ENCODE data around the gene RNF32. TPM values are rescaled to one million over a fixed set of nuclear protein-coding genes. Genes with fewer than 3 reads are reported as not detected.
"Not testable (repeated sequence)": the region's sequence is repeated elsewhere in the genome, so short reads cannot be mapped to it uniquely, and the experiment has no call there.

The RNF32 gene
- total RNA-seq, 1 experiment from 2014 or later = 2.2 TPM

- Histone ChIP-seq H2AFZ (no peak overlapping the region), H3K27me3 (ENCODE audit: insufficient read depth, low read depth) (peaks cover 81% of the 10 kb centered on the region), H3K4me1 (replicated peaks; ENCODE audit: insufficient read depth) (no peaks in the 10 kb centered on the region), H3K9me2 (ENCODE audit: insufficient read depth) (no peaks in the 10 kb centered on the region), H3K36me3 (ENCODE audit: low read depth) (no peaks in the 10 kb centered on the region), H3K4me2 (no peak overlapping the region), H3K79me2 (ENCODE audit: low read depth) (no peaks in the 10 kb centered on the region), H3K27ac (no peak overlapping the region), H4K20me1 (ENCODE audit: insufficient read depth) (0 out of 2 replicates have a peak, but pooled peaks cover 3% of the 10 kb centered on the region), H3F3A (ENCODE audit: insufficient read depth, low read depth) (no peaks in the 10 kb centered on the region), H3K9me3 (ENCODE audit: insufficient read depth, low read depth) (no peaks in the 10 kb centered on the region), H3K4me3 (no peak overlapping the region)
- intact Hi-C loops (cut with micrococcal nuclease; ENCODE audit: unreplicated experiment) = no loop called here
- DNase-seq = no peak
- no peak for TF ChIP-seq EZH2 (IDR thresholded peaks at IDR 0.05; ENCODE audit: low read depth)
- TF ChIP-seq, protein P1, sequence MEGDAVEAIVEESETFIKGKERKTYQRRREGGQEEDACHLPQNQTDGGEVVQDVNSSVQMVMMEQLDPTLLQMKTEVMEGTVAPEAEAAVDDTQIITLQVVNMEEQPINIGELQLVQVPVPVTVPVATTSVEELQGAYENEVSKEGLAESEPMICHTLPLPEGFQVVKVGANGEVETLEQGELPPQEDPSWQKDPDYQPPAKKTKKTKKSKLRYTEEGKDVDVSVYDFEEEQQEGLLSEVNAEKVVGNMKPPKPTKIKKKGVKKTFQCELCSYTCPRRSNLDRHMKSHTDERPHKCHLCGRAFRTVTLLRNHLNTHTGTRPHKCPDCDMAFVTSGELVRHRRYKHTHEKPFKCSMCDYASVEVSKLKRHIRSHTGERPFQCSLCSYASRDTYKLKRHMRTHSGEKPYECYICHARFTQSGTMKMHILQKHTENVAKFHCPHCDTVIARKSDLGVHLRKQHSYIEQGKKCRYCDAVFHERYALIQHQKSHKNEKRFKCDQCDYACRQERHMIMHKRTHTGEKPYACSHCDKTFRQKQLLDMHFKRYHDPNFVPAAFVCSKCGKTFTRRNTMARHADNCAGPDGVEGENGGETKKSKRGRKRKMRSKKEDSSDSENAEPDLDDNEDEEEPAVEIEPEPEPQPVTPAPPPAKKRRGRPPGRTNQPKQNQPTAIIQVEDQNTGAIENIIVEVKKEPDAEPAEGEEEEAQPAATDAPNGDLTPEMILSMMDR (conservative IDR thresholded peaks at IDR 0.05) = no peak
- ChIA-PET CTCF (no interaction called here), POLR2A (ENCODE audit: unreplicated experiment) (no interaction called here)
- no TSS peak for BruUV-seq (replicated peaks)
Measured at GRCh38 chr7:156618078-156618779, 22.3 kb upstream of the RNF32 start.

GRCh38 chr7:156618780-156619367 is 21.7 kb upstream of the RNF32 start:
- ChIA-PET CTCF (no interaction called here), POLR2A (ENCODE audit: unreplicated experiment) (no interaction called here)
- Histone ChIP-seq H3K79me2 (ENCODE audit: low read depth) (no peaks in the 10 kb centered on the region), H3K9me2 (ENCODE audit: insufficient read depth) (no peaks in the 10 kb centered on the region), H2AFZ (no peak overlapping the region), H3F3A (ENCODE audit: insufficient read depth, low read depth) (no peaks in the 10 kb centered on the region), H3K4me1 (replicated peaks; ENCODE audit: insufficient read depth) (no peaks in the 10 kb centered on the region), H3K27ac (no peak overlapping the region), H3K36me3 (ENCODE audit: low read depth) (no peaks in the 10 kb centered on the region), H3K4me3 (no peak overlapping the region), H3K4me2 (no peak overlapping the region), H4K20me1 (ENCODE audit: insufficient read depth) (0 out of 2 replicates have a peak, but pooled peaks cover 3% of the 10 kb centered on the region), H3K27me3 (ENCODE audit: insufficient read depth, low read depth) (peaks cover 81% of the 10 kb centered on the region), H3K9me3 (ENCODE audit: insufficient read depth, low read depth) (no peaks in the 10 kb centered on the region)
- DNase-seq = no peak
- TF ChIP-seq EZH2 (IDR thresholded peaks at IDR 0.05; ENCODE audit: low read depth) = no peak
- TF ChIP-seq, protein P1 (conservative IDR thresholded peaks at IDR 0.05) = no peak
- intact Hi-C loops (cut with micrococcal nuclease; ENCODE audit: unreplicated experiment) = no loop called here
- BruUV-seq (replicated peaks) = no TSS peak

DNA sequence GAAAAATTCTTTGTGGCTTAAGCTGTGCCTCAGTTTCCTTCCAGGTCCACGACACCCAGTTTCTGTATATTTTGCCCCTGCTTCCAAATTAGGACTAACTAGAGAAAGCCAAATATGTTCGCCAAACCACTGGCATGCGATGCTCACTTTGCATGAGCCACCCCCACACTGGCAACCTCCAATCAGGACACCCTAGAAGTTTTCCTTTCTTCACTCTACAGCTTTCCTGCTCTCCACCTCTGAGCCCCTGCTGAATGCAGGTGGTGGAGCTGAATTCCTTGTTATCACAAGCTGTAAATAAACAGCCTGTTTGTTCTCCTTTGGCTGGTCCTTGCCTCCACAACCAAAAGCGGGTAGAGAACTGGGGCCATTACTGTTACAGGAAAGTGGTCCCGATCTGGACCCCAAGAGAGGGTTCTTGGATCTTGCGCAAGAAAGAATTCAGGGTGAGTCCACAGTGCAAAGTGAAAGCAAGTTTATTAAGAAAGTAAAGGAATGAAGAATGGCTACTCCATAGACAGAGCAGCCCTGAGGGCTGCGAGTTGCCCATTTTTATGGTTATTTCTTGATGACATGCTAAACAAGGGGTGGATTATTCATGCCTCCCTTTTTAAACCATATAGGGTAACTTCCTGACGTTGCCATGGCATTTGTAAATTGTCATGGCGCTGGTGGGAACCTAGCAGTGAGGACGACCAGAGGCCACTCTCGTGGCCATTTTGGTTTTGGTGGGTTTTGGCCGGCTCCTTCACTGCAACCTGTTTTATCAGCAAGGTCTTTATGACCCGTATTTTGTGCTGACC is 20.9 kb upstream of the RNF32 start:
- H3K4me1 ChIP-seq (replicated peaks; ENCODE audit: insufficient read depth); H3K4me3 ChIP-seq; POLR2A ChIA-PET (ENCODE audit: unreplicated experiment); H4K20me1 ChIP-seq (ENCODE audit: insufficient read depth); H3K27ac ChIP-seq; H3K9me2 ChIP-seq (ENCODE audit: insufficient read depth); H2AFZ ChIP-seq; H3K36me3 ChIP-seq (ENCODE audit: low read depth); H3F3A ChIP-seq (ENCODE audit: insufficient read depth, low read depth); intact Hi-C loops (cut with micrococcal nuclease; ENCODE audit: unreplicated experiment); DNase-seq; CTCF ChIA-PET; BruUV-seq (replicated peaks); H3K9me3 ChIP-seq (ENCODE audit: insufficient read depth, low read depth); H3K79me2 ChIP-seq (ENCODE audit: low read depth); H3K4me2 ChIP-seq: not testable (repeated sequence)
- peaks cover 80% of the 10 kb centered on the region for H3K27me3 ChIP-seq (ENCODE audit: insufficient read depth, low read depth)

Measured in PC-9 (cell line).